Osteoblast (primary cell): ENCODE data around the gene TMEM94. TPM values are rescaled to one million over a fixed set of nuclear protein-coding genes. Genes with fewer than 3 reads are reported as not detected.
A peak's percentile ranks its signal among the peaks of the same experiment; 100 is the strongest.

Experiments used
- DNase-seq: peaks from one replicate; pipeline ENCODE4 v3.0.0; 2011; ENCODE audit warnings: low spot score, mixed read lengths; ENCODE audit not compliant: insufficient read length; ENCODE audit errors: missing footprints
- H2AFZ ChIP-seq: 2 replicates; pipeline ENCODE4 v1.6.0; 2011; ENCODE audit warnings: mild to moderate bottlenecking, low read length
- H3K27ac ChIP-seq: 2 replicates; pipeline ENCODE4 v1.5.1; 2011; ENCODE audit warnings: mild to moderate bottlenecking, low read depth, low read length, moderate library complexity
- H3K27me3 ChIP-seq: 2 replicates; pipeline ENCODE4 v1.6.0; 2012; ENCODE audit warnings: mild to moderate bottlenecking, control low read depth, inconsistent platforms, low read length, moderate library complexity; ENCODE audit not compliant: insufficient read depth
- H3K36me3 ChIP-seq: 2 replicates; pipeline ENCODE4 v1.5.1; 2011; ENCODE audit warnings: mild to moderate bottlenecking, low read length, control low read depth, moderate library complexity; ENCODE audit not compliant: insufficient read depth
- H3K4me1 ChIP-seq: 2 replicates; pipeline ENCODE4 v1.5.1; 2011; ENCODE audit warnings: mild to moderate bottlenecking, low read length, control low read depth, moderate library complexity; ENCODE audit not compliant: insufficient read depth
- H3K4me2 ChIP-seq: 2 replicates; pipeline ENCODE4 v1.6.0; 2011; ENCODE audit warnings: mild to moderate bottlenecking, low read length; ENCODE audit not compliant: insufficient read depth
- H3K4me3 ChIP-seq: fragments of 200-600 bp; sonication (generic); 3 replicates; pipeline ENCODE4 v1.5.1; 2012; ENCODE audit warnings: mild to moderate bottlenecking, low read length, inconsistent platforms; ENCODE audit not compliant: insufficient read depth
- H3K79me2 ChIP-seq: 2 replicates; pipeline ENCODE4 v1.6.0; 2012; ENCODE audit warnings: mild to moderate bottlenecking, low read length, control low read depth, inconsistent platforms; ENCODE audit not compliant: insufficient read depth
- H3K9me3 ChIP-seq: 2 replicates; pipeline ENCODE4 v1.5.1; 2011; ENCODE audit warnings: low read depth, low read length, control low read depth
- H4K20me1 ChIP-seq: 2 replicates; pipeline ENCODE4 v1.6.0; 2012; ENCODE audit warnings: mild to moderate bottlenecking, low read length, control low read depth; ENCODE audit not compliant: insufficient read depth
- total RNA-seq: library from RNA; depleted of rRNA; stranded (reverse); fragments of >200 nt; gene quantifications from 2 replicates; pipeline ENCODE4 v1.2.3, GENCODE V29; 2012
- TF ChIP-seq, protein P1 (sequence below): IDR thresholded peaks from 2 replicates; pipeline ENCODE4 v1.5.1; 2011; ENCODE audit warnings: mild to moderate bottlenecking, low read depth, low read length, moderate library complexity; ENCODE audit errors: extremely low read depth

Gene TMEM94
- 33.3 and 38.0 TPM in 2 replicates for total RNA-seq

DNA sequence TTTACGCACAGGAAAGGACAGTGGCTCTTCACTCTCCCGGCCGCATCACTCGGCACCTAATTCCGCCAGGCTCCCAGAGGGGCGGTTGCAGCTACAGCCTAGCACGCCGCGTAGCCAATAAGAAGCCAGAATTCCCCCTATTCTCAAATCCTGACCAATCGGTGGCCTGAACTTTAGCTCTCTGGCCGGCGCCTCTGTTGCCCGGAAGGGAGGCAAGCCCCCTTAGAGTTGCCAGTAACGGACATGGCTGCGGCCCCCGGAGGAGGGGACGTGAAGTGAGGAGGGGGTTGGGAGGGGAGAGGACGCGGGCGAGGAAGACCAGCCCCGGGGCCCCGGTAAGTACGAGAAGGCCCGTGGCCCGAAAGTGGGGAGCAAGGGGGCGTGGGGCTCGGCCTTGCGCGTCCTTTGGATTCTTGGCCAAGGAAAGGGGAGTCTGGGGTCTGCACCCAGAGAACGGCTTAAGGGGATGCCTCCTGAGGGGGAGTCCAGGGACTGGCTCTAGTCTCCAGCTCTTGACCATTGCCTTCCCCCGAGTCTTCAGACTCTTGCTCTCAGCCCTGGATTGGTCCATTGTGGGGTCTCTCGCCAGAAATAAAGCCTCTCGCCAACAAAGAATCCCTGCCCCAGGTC, at the start of gene TMEM94:
TSS of gene TMEM94 (plus strand) at position 219 of the 630 bp plus-strand sequence. CDS start 15,271 bp downstream, outside the sequence.
- Histone ChIP-seq H3K4me2 (peak within 1 kb of the TSS; percentile 99), H3K9me3 (no peaks in the 10 kb centered on the region), H3K27ac (peak within 1 kb of the TSS; percentile 88), H3K4me1 (peaks cover 15% of the 10 kb centered on the region), H3K79me2 (peaks cover 34% of the 10 kb centered on the region), H3K4me3 (peak within 1 kb of the TSS; percentile 99), H2AFZ (peak within 1 kb of the TSS; percentile 95), H3K36me3 (no peaks in the 10 kb centered on the region), H4K20me1 (no peaks in the 10 kb centered on the region), H3K27me3 (no peaks in the 10 kb centered on the region)
- TF ChIP-seq, protein P1, sequence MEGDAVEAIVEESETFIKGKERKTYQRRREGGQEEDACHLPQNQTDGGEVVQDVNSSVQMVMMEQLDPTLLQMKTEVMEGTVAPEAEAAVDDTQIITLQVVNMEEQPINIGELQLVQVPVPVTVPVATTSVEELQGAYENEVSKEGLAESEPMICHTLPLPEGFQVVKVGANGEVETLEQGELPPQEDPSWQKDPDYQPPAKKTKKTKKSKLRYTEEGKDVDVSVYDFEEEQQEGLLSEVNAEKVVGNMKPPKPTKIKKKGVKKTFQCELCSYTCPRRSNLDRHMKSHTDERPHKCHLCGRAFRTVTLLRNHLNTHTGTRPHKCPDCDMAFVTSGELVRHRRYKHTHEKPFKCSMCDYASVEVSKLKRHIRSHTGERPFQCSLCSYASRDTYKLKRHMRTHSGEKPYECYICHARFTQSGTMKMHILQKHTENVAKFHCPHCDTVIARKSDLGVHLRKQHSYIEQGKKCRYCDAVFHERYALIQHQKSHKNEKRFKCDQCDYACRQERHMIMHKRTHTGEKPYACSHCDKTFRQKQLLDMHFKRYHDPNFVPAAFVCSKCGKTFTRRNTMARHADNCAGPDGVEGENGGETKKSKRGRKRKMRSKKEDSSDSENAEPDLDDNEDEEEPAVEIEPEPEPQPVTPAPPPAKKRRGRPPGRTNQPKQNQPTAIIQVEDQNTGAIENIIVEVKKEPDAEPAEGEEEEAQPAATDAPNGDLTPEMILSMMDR, result no peak
- peak; percentile 97 for DNase-seq

DNA sequence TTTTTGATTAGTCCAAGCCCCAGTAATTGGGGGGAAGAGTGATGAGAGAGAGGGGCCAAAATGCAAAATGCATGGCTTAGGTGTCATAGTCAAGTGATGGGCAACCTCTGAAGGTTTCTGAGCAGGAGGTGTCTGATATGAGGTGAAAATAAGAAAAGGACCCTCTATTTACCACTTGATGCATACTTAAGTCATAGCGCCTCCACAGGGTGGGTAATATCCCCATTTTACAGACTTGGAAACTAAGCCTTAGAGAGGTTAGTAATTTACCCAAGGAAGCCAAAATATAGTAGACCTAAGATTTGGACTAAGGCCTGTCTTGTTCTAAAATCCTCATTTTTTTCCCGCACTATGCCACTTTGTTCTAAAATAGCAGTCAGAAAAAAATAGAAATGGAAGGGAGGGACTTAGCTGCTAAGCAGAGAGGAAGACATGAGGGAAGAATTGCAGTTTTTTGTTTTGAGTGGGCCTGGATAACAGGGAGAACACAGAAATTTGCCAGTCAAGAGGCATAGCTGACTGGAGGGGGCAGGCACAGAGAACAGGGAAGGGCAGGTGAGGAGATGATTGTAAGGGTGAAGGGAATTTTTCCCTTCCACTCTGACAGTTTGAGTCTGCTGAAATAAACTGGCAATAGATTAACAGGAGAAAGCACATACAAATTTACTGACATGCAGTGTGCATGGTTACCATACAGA, 48.6 kb upstream of the TMEM94 start:
- Histone ChIP-seq H3K27ac (no peak overlapping the region), H3K4me1 (peaks cover 14% of the 10 kb centered on the region), H4K20me1 (peaks cover 18% of the 10 kb centered on the region), H3K79me2 (peaks cover 25% of the 10 kb centered on the region), H3K27me3 (peaks cover 7% of the 10 kb centered on the region), H3K36me3 (no peaks in the 10 kb centered on the region), H3K4me2 (no peak overlapping the region), H3K9me3 (no peaks in the 10 kb centered on the region), H3K4me3 (no peak overlapping the region), H2AFZ (no peak overlapping the region)
- no peak for DNase-seq
- TF ChIP-seq, protein P1, result no peak

DNA sequence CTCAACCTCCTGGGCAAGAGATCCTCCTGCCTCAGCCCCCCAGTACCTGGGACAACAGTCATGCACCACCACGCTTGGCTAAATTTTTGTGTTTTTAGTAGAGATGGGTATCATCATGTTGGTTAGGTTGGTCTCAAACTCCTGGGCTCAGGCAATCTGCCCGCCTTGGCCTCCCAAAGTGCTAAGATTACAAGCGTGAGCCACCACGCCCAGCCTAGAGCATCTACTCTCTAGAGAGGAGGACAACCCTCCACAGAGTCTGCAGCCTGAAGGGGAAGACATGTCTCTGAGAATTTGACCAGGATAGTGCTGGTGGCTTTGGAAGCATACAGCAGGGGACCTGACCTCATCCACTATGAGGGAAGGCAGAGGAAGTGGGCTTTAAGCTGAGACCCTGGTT, 46.3 kb upstream of the TMEM94 start:
- TF ChIP-seq, protein P1, result no peak
- no peaks in the 10 kb centered on the region for H3K9me3 ChIP-seq
- no peak for DNase-seq
- H4K20me1 ChIP-seq, result peaks cover under 1% of the 10 kb centered on the region
- H3K27ac ChIP-seq, result no peak overlapping the region
- H3K79me2 ChIP-seq, result peaks cover 3% of the 10 kb centered on the region
- H3K4me3 ChIP-seq, result no peak overlapping the region
- peaks cover 13% of the 10 kb centered on the region for H3K27me3 ChIP-seq
- no peak overlapping the region for H2AFZ ChIP-seq
- H3K4me1 ChIP-seq, result peaks cover 14% of the 10 kb centered on the region
- H3K4me2 ChIP-seq, result no peak overlapping the region
- H3K36me3 ChIP-seq, result no peaks in the 10 kb centered on the region

DNA sequence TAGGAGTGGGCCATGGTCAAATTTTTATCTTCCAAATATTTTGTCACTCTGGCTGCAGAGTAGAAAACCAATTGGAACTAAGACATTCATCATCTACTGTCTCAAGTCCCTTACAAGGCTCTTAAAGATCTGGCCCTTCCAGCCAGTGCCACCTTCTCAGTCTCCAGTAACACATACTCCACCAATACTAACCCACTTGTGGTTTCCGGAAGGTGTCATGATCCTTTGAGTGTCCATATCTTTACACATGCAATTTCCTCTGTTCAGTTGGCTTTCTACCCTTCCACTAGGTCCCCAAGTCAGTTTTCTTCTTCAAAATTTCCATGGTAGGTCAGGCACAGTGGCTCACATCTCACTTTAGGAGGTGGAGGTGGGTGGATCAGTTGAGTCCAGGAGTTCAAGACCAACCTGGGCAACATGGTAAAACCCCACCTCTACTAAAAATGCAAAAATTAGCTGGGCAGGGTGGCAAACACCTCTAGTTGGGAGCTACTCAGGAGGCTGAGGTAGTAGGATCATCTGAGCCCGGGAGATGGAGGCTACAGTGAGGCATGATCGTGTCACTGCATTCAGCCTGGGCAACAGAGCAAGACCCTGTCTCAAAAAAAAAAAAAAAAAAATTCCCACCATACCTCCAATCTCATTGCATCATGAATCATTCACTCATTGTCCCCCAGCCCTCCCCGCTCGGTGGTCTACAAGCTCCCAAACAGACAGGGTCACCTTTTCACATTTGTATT, 44.9 kb upstream of the TMEM94 start:
- no peak for DNase-seq
- TF ChIP-seq, protein P1, result no peak
- H4K20me1 ChIP-seq, result no peaks in the 10 kb centered on the region
- no peaks in the 10 kb centered on the region for H3K9me3 ChIP-seq
- no peaks in the 10 kb centered on the region for H3K79me2 ChIP-seq
- H3K4me2 ChIP-seq, result no peak overlapping the region
- H3K4me3 ChIP-seq, result no peak overlapping the region
- H3K4me1 ChIP-seq, result peaks cover 6% of the 10 kb centered on the region
- no peak overlapping the region for H3K27ac ChIP-seq
- no peaks in the 10 kb centered on the region for H3K36me3 ChIP-seq
- peaks cover 20% of the 10 kb centered on the region for H3K27me3 ChIP-seq
- H2AFZ ChIP-seq, result no peak overlapping the region
